Measurements from ENCODE around the gene CALN1.

DNA sequence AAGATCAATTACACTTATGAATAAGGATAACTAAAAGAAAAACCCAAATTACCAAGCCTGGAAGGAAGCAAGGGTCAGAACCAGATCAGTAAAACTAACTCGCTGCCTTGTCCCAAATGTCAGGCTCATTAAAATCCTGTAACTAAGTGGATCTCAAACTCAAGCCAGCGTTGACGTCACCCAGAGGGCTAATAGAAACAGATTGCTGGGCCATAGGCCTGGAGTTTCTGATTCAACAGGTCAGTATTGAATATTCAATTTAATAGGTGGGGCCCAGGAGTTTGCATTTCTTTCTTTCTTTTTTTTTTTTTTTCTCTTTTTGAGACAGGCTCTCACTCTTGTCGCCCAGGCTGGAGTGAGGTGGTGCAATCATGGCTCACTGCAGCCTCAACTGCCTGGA, 397.0 kb downstream of the CALN1 start:
- TF ChIP-seq, protein P1, sequence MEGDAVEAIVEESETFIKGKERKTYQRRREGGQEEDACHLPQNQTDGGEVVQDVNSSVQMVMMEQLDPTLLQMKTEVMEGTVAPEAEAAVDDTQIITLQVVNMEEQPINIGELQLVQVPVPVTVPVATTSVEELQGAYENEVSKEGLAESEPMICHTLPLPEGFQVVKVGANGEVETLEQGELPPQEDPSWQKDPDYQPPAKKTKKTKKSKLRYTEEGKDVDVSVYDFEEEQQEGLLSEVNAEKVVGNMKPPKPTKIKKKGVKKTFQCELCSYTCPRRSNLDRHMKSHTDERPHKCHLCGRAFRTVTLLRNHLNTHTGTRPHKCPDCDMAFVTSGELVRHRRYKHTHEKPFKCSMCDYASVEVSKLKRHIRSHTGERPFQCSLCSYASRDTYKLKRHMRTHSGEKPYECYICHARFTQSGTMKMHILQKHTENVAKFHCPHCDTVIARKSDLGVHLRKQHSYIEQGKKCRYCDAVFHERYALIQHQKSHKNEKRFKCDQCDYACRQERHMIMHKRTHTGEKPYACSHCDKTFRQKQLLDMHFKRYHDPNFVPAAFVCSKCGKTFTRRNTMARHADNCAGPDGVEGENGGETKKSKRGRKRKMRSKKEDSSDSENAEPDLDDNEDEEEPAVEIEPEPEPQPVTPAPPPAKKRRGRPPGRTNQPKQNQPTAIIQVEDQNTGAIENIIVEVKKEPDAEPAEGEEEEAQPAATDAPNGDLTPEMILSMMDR (IDR thresholded peaks at IDR 0.05 in 2 of 3, conservative IDR thresholded peaks at IDR 0.05 in 1 of 3; ENCODE audit: insufficient read depth in 2 of 3, low read depth in 1 of 3, low read length in 3 of 3), result no peak
- TF ChIP-seq MTA1 (IDR thresholded peaks at IDR 0.05; ENCODE audit: borderline replicate concordance) (no peak), YY1 (IDR thresholded peaks at IDR 0.05; ENCODE audit: borderline replicate concordance in 1 of 3, control insufficient read depth in 1 of 3, extremely low read depth in 1 of 3, insufficient read depth in 3 of 3, insufficient read length in 1 of 3, insufficient replicate concordance in 2 of 3, low read depth in 1 of 3, low read length in 2 of 3) (no peak), EHMT2 (IDR thresholded peaks at IDR 0.05) (no peak), NR3C1 (CRISPR knock-in tag; IDR thresholded peaks at IDR 0.05) (no peak), BCL6 (CRISPR knock-in tag; IDR thresholded peaks at IDR 0.05) (no peak), STAG1 (CRISPR knock-in tag; IDR thresholded peaks at IDR 0.05; ENCODE audit: borderline replicate concordance) (no peak), BDP1 (IDR thresholded peaks at IDR 0.05; ENCODE audit: insufficient read depth, insufficient read length) (no peak), POLR3A (IDR thresholded peaks at IDR 0.05; ENCODE audit: borderline replicate concordance, extremely low read depth, insufficient read depth, insufficient read length) (no peak)
- TF ChIP-seq, protein P2, sequence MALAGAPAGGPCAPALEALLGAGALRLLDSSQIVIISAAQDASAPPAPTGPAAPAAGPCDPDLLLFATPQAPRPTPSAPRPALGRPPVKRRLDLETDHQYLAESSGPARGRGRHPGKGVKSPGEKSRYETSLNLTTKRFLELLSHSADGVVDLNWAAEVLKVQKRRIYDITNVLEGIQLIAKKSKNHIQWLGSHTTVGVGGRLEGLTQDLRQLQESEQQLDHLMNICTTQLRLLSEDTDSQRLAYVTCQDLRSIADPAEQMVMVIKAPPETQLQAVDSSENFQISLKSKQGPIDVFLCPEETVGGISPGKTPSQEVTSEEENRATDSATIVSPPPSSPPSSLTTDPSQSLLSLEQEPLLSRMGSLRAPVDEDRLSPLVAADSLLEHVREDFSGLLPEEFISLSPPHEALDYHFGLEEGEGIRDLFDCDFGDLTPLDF (CRISPR knock-in tag; IDR thresholded peaks at IDR 0.05), result no peak
